GM18873 (cell line): ENCODE results near the gene TANC1.

ENCODE experiments used
- ATAC-seq: cut with Tn5 transposase; IDR thresholded peaks from one replicate; pipeline ENCODE4 v1.9.1; 2021; ENCODE audit warnings: mild to moderate bottlenecking, moderate library complexity, moderate number of reproducible peaks; ENCODE audit not compliant: unreplicated experiment, low FRiP score

Gene TANC1

GRCh38 chr2:158968396-158969161 is at the start of gene TANC1:
TANC1 (plus strand) TSS chr2:158968640; CDS start chr2:159065911, 97,271 bp downstream.
- peak; percentile 85 for ATAC-seq

- ATAC-seq: no peak
Observed at GRCh38 chr2:158921599-158922408, 46.6 kb upstream of the TANC1 start.

- no peak for ATAC-seq
Observed at GRCh38 chr2:158922601-158923000, 45.8 kb upstream of the TANC1 start.

GRCh38 chr2:158923180-158923594 is 45.3 kb upstream of the TANC1 start:
- ATAC-seq: no peak

- ATAC-seq: no peak
Observed at GRCh38 chr2:158923641-158924040, 44.8 kb upstream of the TANC1 start.

- no peak for ATAC-seq
Observed at GRCh38 chr2:158926478-158926948, 41.9 kb upstream of the TANC1 start.

GRCh38 chr2:158928515-158928914 is 39.9 kb upstream of the TANC1 start:
- ATAC-seq: no peak

GRCh38 chr2:158928965-158929364 is 39.5 kb upstream of the TANC1 start:
- no peak for ATAC-seq

- no peak for ATAC-seq
Observed at GRCh38 chr2:158931572-158931971, 36.9 kb upstream of the TANC1 start.

- no peak for ATAC-seq
Observed at GRCh38 chr2:158932131-158932645, 36.3 kb upstream of the TANC1 start.

- no peak for ATAC-seq
Observed at GRCh38 chr2:158934170-158934569, 34.3 kb upstream of the TANC1 start.

- no peak for ATAC-seq
Observed at GRCh38 chr2:158935617-158936016, 32.8 kb upstream of the TANC1 start.

GRCh38 chr2:158936978-158937377 is 31.5 kb upstream of the TANC1 start:
- ATAC-seq: no peak

- no peak for ATAC-seq
Observed at GRCh38 chr2:158940356-158940755, 28.1 kb upstream of the TANC1 start.

GRCh38 chr2:158943973-158944372 is 24.5 kb upstream of the TANC1 start:
- ATAC-seq: no peak

- ATAC-seq: no peak
Observed at GRCh38 chr2:158948964-158949699, 19.3 kb upstream of the TANC1 start.

GRCh38 chr2:158953454-158953853 is 15.0 kb upstream of the TANC1 start:
- ATAC-seq: no peak

- ATAC-seq: peak; percentile 71
Observed at GRCh38 chr2:158953926-158954763, 14.3 kb upstream of the TANC1 start.

GRCh38 chr2:158955842-158956365 is 12.5 kb upstream of the TANC1 start:
- ATAC-seq: no peak
